Measurements from ENCODE around the gene ZNF865.
"Not testable (repeated sequence)": the region's sequence is repeated elsewhere in the genome, so short reads cannot be mapped to it uniquely, and the experiment has no call there.

Gene ZNF865

GRCh38 chr19:55605637-55606470 lies at the start of gene ZNF865:
ZNF865 (plus strand) TSS chr19:55605647; CDS start chr19:55613619, 7,972 bp downstream.
- peak; percentile 80 for DNase-seq

DNA sequence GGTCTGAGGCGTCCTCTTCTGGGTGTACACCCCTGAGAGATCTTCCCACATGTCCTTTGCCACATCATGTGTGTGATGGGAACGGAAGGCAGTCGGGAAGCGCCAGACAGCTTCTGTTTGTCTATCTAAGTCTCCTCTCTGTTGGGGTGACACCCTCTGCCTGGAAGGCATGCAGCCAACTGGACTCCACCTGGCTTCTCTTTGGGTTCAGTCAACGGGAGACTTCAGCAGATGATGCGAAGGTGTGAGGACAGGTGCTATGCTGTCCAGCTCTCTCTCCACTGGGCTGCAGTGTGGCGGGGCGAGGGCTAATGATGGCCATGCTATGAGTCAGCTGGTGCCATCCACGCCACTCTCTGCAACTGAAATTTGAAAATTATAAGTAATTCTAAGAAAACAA lies 45.8 kb upstream of the ZNF865 start:
- DNase-seq, result no peak

DNA sequence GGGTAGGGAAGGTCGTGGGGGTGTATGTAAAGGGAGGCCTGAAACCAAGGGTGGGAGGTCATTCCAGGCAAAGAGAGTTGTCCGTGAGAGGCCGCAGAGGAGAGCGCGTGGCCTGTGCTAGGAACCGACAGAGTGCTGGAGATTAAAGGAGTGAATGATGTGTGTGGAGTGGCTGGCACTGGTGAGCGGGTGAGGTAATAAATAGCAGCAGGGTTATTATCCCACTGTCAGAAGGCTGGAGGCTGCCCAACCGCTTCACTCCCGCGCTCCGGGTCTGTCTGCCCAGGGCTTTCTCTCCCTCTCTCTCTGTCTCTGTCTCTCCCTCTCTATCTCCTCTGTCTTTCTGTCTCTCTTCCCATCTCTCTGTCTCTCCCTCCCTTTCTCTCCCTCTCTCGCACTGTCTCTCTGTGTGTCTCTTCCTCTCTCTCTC lies 42.2 kb upstream of the ZNF865 start:
- DNase-seq, result no peak

DNA sequence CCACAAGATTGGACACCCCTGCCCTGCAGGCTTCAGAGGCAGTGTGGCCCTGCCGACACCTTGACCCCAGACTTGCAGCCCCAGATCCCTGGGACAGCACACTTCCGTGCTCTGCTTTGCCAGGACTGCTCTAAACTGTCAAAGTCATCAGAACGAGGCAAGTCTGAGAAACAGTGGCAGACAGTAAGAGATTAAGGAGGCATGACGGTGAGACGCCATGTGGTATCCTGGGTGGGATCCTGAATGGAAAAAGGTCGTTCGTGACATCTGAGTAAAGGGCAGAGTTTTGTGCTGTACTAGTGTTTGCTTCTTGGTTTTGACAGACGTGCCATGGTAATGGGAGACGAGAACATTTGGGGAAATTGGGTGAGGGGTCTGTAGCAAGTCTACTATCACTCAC lies 38.6 kb upstream of the ZNF865 start:
- no peak for DNase-seq

DNA sequence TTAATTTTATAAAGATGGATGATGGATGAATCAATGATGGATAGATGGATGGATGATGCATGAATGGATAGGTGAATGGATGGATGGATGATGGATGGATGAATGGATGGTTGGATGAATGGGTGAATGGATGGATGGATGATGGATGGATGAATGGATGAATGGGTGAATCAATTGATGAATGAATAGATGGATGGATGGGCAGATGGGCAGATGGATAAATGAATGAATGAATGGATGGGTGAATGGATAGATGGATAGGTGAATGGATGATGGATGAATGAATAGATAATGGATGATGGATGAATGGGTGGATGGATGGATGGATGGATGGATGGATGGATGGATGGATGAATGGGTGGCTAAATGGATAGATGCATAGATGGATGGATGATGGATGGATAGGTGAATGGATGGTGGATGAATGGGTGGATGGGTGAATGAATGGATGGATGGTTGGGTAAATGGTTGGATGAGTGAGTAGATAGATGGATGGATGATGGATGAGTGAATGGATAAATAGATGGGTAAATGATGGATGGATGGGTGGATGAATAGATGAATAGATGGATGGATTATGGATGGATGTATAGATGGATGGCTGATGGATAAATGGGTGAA lies 37.6 kb upstream of the ZNF865 start:
- DNase-seq, result no peak

DNA sequence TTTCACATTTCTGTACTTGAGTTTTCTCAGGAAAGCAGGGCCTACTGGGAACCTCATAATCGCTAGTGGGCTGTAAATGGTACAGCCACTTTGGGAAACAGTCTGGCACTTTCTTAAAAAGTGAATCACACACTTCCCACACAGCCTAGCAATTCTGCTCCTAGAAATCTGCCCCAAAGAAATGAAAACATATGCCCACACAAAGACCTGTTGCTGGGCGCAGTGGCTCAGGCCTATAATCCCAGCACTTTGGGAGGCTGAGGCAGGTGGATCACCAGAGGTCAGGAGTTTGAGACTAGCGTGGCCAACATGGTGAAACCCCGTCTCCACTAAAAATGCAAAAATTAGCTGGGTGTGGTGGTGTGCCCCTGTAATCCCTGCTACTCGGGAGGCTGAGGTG lies 36.0 kb upstream of the ZNF865 start:
- DNase-seq, result not testable (repeated sequence)

DNA sequence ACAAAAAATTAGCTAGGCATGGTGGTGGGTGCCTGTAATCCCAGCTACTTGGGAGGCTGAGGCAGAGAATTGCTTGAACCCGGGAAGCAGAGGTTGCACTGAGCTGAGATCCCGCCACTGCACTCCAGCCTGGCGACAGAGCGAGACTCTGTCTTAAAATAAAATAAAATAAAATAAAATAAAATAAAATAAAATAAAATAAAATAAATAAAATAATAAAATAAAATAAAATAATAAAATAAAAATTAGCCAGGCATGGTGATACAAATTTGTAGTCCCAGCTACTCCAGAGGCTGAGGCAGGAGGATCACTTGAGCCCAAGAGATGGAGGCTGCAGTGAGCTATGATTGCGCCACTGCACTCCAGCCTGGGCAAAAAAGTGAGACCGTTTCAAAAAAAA lies 31.5 kb upstream of the ZNF865 start:
- not testable (repeated sequence) for DNase-seq

- DNase-seq, result no peak
Measured at GRCh38 chr19:55576746-55577145, 28.7 kb upstream of the ZNF865 start.

- no peak for DNase-seq
Measured at GRCh38 chr19:55578031-55578760, 27.3 kb upstream of the ZNF865 start.

DNA sequence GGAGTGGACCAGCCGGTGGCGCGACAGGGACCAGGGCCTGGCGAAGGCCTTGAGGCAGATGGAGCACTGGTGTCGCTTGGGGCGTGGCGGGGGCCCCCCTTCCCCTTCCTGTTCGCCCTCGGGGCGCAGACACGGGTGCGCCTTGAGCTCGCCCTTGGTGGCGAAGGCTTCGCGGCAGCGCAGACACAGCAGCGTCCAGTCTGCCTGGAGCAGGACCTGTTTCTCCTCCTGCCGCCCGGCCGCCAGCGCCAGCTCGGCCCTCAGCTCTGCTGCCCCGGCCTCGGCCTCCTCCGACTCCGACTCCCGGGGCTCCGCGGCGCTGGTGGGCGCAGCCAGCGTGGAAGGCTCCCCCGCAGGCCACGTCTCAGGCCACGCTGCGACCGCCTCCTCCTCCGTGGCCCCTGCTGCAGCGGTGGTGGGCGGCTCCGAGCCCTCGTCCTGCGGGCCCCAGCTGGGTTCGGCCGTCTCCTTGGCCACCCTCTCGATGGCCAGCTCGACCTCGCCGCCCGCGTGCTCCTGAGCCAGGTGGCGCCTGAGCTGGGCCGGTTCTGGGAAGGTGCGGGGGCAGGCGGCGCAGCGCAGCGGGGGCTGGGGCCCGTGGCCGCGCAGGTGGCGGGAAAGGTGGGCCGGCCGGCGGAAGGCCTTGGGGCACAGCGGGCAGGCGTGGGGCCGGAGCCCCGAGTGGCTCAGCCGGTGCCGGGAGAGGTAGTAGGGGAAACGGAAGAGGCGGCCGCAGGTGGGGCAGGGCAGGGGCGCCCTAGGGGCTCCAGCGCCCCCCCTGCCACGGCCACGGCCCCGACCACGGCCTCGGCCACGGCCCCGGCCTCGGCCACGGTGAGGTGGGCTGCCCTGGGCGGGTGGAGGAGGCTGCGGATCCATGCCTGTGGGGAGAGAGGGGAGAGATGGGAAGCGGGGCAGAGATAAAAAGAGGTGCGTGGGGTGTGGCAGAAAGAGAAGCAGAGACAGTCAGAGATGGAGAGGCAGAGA lies 26.4 kb upstream of the ZNF865 start:
- no peak for DNase-seq

- no peak for DNase-seq
Measured at GRCh38 chr19:55579766-55580621, 25.5 kb upstream of the ZNF865 start.

DNA sequence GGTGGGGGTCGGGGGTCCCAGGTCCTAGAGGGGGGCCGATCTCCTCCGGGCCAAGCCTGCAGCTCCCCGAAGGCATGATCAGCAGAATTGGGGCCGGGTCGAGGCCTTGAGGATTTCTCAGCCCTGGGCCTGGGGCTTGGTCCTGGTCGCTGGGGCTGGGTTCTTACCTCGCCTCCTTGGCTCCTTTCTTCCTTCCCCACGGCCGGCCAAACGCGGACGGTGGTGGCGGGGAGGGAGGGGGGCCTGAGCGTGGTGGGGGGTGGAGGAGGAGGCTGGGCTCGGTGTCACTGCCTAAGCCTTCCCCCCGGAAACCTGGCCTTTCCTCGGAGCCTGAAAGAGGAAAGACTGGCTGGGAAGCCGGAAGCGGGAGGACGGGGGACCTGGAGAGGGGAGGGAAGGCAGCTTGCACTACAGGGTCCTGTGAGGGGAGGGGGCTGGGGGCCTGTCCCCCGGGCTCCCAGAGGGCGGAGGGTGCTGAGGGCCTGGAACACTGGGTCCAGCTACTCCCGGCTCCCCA lies 24.8 kb upstream of the ZNF865 start, which contains the start of gene ZNF579:
TSS of gene ZNF579 (minus strand) at position 221 of the 517 bp plus-strand sequence. CDS start 1,209 bp downstream, outside the sequence.
- DNase-seq, result peak; percentile 93

DNA sequence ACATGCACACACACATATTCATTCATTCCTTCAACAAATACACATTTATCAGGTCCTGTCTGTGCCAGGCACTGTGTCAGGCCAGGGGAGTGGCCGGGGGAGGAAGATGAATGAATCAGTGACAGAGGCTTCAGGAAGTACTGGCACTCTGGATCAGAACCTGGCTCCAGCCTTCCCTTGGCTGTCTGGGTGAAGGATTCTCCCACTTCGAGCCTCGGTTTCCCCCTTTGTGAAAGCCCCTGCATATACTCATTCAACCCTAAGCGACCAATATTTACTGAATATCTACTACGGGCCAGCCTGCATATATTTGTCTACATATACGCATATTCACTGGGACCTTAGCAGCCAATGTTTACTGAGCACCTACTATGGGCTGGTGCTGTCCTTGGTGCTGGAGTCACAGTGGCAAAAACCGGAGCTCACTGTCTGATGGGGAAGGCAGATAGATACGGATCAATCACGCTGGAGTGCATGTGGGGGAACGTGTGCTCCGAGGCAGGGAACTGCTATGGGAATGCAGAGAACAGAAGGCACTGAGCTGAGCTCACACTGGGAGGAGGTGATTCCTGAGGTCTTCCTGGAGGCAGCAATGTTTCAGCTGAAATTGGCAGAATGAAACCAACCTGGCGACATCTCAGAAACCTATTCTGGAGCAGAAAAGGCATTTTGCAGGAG lies 24.2 kb upstream of the ZNF865 start:
- DNase-seq, result peak; percentile 41

GRCh38 chr19:55581823-55582223 lies 23.6 kb upstream of the ZNF865 start:
- DNase-seq, result no peak

- DNase-seq, result not testable (repeated sequence)
Measured at GRCh38 chr19:55582284-55582683, 23.2 kb upstream of the ZNF865 start.

GRCh38 chr19:55583897-55584296 lies 21.6 kb upstream of the ZNF865 start:
- not testable (repeated sequence) for DNase-seq

DNA sequence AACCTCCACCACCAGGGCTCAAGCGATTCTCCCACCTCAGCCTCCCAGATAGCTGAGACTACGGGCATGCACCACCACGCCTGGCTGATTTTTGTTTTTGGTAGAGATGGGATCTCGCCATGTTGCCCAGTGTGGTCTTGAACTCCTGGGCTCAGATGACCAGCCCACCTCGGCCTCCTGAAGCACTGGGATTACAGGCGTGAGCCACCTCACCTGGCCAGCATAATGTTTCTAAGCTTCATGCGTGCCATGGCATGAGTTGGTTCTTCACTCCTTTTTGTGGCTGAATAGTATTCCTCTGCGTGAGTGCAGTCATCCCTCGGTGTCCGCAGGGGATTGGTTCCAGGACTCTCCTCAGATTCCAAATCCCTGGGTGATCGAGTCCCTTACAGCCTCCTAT lies 20.6 kb upstream of the ZNF865 start:
- no peak for DNase-seq

DNA sequence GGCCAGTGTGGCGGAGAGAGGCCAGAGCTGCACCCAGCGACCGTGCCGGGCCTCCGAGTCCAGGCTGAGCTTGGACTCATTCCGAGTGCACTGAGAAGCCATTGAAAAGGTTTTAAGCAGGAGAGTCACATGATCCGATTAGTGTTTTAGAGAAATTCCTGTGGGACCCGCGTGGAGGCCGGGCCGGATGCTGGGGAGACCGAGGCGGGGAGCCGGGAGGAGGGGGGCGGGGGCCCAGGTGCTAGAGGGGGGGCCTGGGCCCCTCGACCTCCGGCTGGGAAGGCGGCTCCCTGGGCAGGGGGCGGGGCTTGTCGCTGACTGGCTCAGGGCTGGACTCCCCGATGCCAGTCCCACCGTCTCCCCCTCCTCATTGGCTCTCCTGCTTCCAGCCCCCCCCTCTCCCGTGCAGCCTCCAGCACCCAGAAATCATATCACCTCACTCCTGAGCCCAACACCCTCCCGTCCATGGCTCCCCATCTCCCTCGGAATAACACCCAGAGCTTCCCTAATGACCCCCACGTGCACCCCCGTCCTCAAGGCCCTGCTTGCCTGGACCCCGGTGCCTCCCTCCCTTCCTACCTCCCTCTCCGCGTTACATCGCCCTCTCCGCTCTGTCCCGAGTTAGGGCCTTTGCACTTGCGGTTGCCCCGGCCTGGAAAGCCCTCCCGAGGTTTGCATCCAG lies 19.6 kb upstream of the ZNF865 start:
- DNase-seq, result peak; percentile 75

- DNase-seq, result peak; percentile 98
Measured at GRCh38 chr19:55586976-55587668, 18.3 kb upstream of the ZNF865 start.

Data from stimulated activated CD8-positive, alpha-beta memory T cell treated with anti-CD3 and anti-CD28 coated beads, Interleukin-4, amount 100 ng/mL, for 48 hours (primary cell).